LoVo (cell line): Measurements from ENCODE around the gene SDCBP2.

Experiments used
- DNase-seq: peaks from one replicate; pipeline ENCODE4 v3.0.0-alpha.2; 2016; ENCODE audit warnings: low spot score

The SDCBP2 gene

DNA sequence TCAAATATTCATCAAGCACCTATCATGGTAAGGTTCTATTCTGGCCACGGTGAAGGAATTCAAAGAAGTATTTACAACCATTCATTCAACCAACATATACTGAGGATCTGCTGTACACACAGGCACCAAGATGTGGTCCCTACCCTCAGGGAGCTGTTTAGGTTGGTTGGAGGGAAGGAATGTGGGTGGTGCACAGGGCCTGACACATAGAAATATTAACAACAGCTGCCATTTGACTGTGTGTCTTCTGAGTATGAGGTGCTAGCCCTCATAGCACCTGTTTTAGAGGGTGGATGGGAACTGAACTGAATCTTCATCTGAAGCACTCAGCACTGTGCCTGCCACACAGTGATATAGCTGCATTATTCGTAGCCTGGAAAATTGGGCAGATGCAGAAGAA, 55.6 kb downstream of the SDCBP2 start:
- DNase-seq = no peak

DNA sequence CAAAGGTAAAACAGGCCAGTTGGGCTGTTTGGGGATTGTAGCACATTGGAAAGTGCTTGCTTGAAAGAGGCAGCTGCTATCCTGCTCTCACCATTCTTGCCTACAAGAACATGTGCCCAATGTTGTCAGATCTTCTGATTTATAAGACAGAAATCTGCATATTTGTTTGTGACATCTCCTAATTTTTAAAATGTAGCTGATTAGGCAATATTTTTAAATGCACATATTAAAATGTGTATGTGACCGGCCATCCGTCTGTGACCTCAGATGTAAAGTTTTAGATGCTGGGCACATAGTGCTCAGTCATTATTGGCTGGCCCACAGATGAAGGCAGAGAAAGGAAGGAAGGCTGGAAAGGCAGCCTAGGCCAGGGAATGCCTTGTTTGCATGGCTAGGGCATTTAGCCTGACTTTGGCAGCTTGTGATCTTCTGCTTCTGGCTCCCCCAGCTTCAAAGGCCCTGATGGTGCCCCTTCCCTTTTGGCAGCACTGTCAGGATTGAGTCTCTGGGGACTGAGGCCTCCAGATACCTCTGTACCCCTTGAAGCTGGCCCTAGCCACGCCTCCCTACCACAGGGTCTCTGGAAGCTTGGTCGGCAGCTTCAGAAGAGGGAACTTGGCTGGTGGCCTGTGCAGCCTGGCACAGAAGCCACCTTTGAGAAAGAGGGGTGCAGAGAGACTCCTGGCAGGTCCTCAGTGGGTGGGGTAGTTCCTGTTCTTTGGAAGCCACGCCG, 56.4 kb downstream of the SDCBP2 start:
- no peak for DNase-seq

DNA sequence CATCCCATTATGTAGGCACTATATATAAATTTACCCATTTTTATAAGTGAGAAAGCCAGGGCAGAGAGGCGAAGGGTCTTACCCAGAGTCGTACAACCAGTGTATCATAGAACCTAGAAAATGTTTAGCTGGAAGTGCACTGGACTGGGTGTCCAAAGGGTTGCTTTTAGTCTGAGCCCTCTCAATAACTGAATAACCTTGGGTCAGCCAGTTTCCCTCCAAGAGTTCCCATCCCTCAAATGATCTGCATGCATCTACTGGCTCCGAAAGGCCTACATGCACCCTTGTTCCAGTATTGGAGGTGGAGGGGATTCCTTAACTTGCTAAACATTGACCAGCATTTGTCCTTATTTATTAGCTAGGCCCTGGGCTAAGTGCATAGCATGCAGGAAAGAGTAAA, 59.1 kb downstream of the SDCBP2 start:
- DNase-seq = no peak

DNA sequence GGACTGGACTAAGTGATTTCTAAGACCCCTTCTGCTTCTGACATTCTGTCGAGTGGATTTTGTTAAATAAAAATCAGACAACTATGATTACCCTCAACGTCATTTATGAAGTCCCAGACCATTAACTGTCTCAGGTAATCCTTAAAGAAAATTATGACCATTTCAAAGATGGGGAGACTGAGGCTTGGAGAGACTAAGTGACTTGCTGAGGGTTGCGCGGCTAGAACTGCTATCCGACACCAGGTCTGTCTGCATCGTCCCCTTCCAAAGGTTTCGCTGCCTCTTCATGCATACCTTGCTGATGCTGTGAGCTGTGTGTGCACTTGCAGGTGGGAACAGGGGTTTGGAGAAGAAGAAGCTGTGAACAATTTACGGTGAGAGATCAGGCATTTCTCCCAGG, 59.7 kb downstream of the SDCBP2 start:
- DNase-seq = no peak

DNA sequence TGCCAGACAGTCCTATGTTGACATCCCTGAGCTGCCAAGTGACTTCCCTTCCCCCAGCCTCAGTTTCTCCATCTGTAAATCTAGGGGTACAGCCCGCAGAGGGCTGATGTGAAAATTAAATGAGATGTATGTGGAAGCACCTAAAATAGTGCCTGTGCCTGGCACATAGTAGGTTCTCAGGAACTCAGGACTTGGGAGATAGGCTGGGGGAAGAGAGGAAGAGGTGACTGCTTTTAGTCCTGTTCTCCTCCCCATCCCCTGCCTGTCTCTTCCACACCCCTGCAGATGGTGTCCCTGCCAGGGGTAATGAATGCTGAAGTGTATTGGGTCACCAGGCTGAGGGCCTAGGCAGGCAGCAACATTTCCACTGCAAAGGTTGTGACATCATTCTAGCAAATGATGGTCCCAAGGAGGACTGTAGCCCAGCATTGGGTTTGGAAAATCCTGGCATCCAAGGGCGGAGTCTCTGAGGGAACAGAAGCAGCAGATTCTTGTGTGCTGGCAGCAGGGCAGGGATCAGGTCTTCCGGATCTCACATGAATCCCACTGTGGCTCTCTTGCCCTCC, 61.0 kb downstream of the SDCBP2 start:
- DNase-seq = no peak

DNA sequence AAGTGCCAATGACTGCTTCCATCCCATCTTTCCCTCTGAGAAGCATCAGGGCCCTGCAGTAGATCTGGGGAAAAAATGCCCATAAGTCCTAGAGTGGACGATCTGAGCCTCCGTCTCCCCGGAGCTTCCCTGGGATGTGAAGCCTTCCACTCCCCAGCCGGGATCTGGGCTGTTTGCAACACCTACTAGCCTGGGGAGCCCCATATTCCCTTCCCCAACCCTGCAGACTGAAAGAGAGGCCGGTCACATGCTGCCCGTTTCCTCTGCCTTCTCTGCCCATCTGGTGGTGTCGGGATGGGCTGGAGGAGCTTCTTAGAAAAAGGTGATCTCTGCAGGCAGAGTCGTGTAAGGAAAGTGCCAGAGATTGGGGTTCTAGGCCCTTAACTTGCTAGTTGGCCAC, 61.8 kb downstream of the SDCBP2 start:
- DNase-seq = no peak

DNA sequence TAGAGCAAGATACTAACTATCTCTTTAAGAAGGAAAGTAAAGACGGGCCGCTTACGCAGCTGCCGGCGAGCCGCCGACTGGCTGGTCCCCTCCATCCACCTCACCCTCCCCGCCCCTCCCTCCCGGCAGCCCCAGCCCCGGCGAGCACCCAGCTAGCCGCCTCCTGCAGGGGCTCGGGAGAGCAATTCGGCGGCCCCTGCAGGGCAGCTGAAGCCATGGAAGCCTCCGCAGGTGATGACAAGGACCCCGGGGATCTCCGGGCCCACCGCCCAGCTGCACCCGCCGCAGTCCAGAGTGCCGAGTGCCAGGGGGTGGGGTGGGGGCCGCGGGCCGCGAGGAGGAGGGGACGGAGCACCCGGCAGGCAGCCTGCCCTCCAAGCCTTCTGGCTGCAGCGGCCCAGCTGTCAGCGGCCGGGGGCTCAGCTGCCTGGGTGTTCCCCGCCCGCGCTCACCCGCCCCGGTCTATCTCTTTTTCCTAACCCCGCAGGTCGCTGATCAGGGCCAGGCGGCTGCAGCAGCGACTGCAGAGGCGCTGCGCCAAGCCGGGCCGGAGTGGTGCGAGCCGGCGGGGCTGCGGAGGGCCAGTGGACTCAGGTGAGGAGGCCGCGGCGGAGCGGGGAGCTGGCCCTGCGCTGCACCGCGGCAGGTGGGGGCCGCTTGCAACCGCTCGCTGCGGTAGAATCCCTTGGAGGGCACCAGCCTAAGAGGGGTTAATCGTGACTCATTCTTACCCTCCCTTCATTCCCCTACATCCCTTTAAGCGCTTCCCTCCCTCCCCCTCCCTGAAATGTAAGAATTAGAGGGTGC, 62.6 kb downstream of the SDCBP2 start, which contains the start of gene SNPH:
TSS of gene SNPH (plus strand) at position 128 of the 807 bp plus-strand sequence. CDS start 29,946 bp downstream, outside the sequence.
- no peak for DNase-seq

DNA sequence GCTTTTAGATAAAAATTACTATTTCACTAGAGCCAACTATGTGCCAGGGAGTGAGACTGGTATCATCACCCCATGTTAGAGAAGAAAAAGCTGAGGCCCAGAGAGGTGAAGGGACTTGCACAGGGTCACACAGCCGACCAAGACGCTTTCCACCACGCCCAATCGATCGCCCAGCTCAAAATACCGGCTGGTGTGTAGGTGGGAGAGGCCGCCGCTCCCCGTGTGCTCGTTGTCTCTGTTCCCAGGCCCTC, 63.1 kb downstream of the SDCBP2 start:
- DNase-seq = peak; percentile 32

DNA sequence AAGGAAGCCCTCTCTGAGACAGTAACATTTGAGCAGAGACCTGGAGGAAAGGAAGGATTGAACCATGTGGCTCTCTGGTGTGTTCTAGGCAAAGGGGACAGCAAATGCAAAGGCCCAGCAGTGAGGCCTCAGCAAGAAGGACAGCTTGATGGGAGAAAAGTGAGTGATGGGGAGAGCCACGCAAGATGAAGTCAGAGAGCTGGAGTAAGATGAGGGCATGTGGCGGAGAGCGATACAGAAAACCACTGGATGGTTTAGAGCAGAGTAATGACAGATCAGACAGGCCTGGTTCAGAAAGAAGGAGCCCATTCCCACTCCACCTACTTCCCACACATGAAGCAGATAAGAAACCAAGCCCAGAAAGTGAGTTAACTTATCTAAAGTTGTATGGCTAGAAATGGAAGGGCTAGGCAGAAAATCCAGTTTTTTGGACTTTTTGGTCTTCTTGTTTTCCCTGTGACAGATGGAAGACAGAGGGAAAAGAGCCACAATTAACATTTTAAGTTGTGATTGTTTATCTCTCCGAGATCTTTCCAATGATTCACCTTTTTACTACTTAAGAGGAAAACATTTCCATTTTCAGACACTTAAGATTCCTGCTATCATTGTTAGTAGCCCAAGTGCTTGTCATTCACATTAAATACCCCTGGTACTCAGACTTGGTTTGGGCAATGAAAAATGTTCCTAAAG, 63.6 kb downstream of the SDCBP2 start:
- no peak for DNase-seq

DNA sequence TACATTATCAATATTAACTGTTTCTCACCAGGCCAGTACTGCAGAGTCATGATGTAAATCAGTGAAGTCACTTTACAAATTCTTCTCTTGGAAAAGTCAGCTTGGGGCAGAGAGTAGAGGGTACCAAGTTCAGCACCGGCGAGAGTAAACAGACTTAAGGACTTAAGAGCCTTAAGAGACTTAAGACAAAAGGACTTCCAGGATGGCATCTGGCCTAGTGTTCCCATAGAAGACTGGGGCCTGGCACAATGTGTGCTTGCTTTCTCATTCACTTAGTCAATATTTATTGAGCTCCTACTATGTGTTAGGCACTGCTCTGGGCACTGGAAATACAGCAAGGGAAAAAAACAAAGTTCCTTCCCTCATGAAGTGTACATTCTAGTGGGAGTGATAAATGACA, 64.2 kb downstream of the SDCBP2 start:
- no peak for DNase-seq

DNA sequence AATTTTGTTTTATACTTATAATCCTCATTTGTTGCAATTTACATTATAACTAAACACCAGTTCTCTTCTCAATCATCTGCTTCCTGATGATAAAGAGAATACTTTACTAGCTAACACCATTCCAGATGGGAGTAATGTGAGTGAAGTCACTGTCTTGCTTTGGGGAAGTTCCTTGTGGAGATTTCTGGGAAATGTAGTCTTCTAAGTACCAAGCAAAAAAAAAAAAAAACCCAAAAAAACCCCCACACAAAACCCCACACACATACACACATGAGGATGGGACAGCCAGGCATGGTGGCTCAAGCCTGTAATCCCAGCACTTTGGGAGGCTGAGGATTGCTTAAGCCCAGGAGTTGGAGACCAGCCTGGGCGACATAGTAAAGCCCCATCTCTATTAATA, 65.1 kb downstream of the SDCBP2 start:
- no peak for DNase-seq
